ENCODE data around the gene GPN2. TPM values are rescaled to one million over a fixed set of nuclear protein-coding genes. Genes with fewer than 3 reads are reported as not detected.

Gene GPN2
- polyA plus RNA-seq, 1 donor from 2014 or later = 20.2 TPM

DNA sequence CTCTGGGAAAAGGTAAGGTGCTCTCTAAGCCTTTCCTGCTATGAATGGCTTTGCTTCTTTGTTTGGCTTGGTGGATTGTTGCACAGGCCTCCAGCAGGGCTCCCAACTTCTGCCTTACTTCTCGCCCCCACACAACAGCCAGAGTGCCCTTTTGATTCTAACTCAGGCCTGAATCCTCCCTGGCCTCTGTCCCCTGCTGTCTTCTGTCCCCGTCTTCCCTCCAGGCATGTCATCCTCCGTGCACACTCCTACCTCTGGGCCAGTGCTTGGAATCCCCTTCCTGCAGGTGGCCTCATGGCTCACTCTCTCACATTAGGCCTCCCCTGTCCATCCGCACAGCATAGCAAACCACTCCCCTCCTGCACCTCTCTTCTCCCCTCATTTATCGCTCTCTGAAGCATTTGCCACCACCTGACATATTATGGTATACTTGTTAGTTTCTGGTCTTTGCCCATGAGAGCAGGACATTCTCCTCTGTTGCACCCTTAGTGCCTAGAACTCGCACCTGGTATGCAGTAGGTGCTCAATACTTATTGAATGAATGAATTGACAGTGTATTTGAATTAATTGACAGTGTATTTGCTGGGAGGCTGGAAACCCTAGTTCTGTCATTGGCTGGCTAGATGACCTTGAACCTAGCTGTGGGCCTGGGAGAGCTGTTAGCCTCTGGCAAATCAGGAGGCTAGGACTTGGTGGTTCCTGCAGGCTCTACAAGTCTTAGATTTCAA lies 60.7 kb downstream of the GPN2 start:
- Histone ChIP-seq H3K9me3 (ENCODE audit: low read length) (no peaks in the 10 kb centered on the region), H3K9me2 (ENCODE audit: insufficient read depth, low read length) (no peaks in the 10 kb centered on the region), H3F3A (ENCODE audit: insufficient read depth, low read length, poor library complexity, severe bottlenecking) (no peaks in the 10 kb centered on the region), H3K36me3 (ENCODE audit: insufficient read depth, low read length) (no peaks in the 10 kb centered on the region), H3K4me3 (ENCODE audit: low read length) (peak overlapping the region; percentile 39), H3K27me3 (ENCODE audit: insufficient read depth, low read depth, low read length) (no peaks in the 10 kb centered on the region), H3K79me2 (replicated peaks; ENCODE audit: insufficient read depth, low read length) (peaks cover 32% of the 10 kb centered on the region), H4K20me1 (ENCODE audit: insufficient read depth) (no peaks in the 10 kb centered on the region), H3K4me2 (ENCODE audit: low read length) (no peak overlapping the region), H3K9ac (ENCODE audit: low read length) (no peak overlapping the region), H2AFZ (ENCODE audit: low read depth, low read length) (no peak overlapping the region), H3K27ac (ENCODE audit: low read length) (no peak overlapping the region)
- no peak for TF ChIP-seq RAD21 (conservative IDR thresholded peaks at IDR 0.05)
- no peak for TF ChIP-seq SMC3 (conservative IDR thresholded peaks at IDR 0.05; ENCODE audit: poor library complexity)

DNA sequence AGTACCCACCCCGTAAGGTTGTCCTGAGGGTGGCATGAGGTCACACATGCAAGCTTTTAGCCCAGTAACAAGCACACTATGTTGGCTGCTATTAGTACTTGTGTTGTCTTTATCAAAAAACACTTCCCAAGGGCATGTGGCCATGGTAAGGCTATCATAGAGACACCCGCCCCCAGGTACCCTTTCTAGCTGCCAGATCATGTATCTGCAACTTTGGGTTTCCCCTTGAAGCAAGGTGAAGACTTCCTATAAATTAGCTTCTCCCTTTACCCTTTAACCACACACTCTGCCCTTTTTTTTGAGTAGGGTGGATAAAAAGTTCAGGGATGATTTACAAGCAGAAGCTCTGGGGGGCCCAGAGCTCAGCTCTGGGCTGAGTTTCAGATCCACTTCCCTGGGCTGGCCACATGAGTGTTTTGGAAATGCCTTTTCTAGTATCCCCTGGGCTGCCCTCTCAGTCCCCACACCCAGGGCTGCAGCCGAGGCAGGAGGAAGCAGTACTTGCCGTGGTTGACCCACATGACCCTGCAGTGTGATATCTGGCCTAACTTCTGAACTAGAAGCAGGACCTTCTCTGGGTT lies 61.6 kb downstream of the GPN2 start:
- Histone ChIP-seq H2AFZ (ENCODE audit: low read depth, low read length) (no peak overlapping the region), H3K9me2 (ENCODE audit: insufficient read depth, low read length) (no peaks in the 10 kb centered on the region), H3K79me2 (replicated peaks; ENCODE audit: insufficient read depth, low read length) (peaks cover 32% of the 10 kb centered on the region), H3K27ac (ENCODE audit: low read length) (no peak overlapping the region), H3K4me2 (ENCODE audit: low read length) (no peak overlapping the region), H4K20me1 (ENCODE audit: insufficient read depth) (no peaks in the 10 kb centered on the region), H3F3A (ENCODE audit: insufficient read depth, low read length, poor library complexity, severe bottlenecking) (no peaks in the 10 kb centered on the region), H3K9ac (ENCODE audit: low read length) (no peak overlapping the region), H3K4me3 (ENCODE audit: low read length) (peak overlapping the region; percentile 39), H3K27me3 (ENCODE audit: insufficient read depth, low read depth, low read length) (no peaks in the 10 kb centered on the region), H3K9me3 (ENCODE audit: low read length) (no peaks in the 10 kb centered on the region), H3K36me3 (ENCODE audit: insufficient read depth, low read length) (no peaks in the 10 kb centered on the region)
- TF ChIP-seq SMC3 (conservative IDR thresholded peaks at IDR 0.05; ENCODE audit: poor library complexity) (no peak), RAD21 (conservative IDR thresholded peaks at IDR 0.05) (no peak)
- TF ChIP-seq, protein P1, sequence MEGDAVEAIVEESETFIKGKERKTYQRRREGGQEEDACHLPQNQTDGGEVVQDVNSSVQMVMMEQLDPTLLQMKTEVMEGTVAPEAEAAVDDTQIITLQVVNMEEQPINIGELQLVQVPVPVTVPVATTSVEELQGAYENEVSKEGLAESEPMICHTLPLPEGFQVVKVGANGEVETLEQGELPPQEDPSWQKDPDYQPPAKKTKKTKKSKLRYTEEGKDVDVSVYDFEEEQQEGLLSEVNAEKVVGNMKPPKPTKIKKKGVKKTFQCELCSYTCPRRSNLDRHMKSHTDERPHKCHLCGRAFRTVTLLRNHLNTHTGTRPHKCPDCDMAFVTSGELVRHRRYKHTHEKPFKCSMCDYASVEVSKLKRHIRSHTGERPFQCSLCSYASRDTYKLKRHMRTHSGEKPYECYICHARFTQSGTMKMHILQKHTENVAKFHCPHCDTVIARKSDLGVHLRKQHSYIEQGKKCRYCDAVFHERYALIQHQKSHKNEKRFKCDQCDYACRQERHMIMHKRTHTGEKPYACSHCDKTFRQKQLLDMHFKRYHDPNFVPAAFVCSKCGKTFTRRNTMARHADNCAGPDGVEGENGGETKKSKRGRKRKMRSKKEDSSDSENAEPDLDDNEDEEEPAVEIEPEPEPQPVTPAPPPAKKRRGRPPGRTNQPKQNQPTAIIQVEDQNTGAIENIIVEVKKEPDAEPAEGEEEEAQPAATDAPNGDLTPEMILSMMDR (IDR thresholded peaks at IDR 0.05; ENCODE audit: poor library complexity, severe bottlenecking) = no peak
- TF ChIP-seq, protein P2, sequence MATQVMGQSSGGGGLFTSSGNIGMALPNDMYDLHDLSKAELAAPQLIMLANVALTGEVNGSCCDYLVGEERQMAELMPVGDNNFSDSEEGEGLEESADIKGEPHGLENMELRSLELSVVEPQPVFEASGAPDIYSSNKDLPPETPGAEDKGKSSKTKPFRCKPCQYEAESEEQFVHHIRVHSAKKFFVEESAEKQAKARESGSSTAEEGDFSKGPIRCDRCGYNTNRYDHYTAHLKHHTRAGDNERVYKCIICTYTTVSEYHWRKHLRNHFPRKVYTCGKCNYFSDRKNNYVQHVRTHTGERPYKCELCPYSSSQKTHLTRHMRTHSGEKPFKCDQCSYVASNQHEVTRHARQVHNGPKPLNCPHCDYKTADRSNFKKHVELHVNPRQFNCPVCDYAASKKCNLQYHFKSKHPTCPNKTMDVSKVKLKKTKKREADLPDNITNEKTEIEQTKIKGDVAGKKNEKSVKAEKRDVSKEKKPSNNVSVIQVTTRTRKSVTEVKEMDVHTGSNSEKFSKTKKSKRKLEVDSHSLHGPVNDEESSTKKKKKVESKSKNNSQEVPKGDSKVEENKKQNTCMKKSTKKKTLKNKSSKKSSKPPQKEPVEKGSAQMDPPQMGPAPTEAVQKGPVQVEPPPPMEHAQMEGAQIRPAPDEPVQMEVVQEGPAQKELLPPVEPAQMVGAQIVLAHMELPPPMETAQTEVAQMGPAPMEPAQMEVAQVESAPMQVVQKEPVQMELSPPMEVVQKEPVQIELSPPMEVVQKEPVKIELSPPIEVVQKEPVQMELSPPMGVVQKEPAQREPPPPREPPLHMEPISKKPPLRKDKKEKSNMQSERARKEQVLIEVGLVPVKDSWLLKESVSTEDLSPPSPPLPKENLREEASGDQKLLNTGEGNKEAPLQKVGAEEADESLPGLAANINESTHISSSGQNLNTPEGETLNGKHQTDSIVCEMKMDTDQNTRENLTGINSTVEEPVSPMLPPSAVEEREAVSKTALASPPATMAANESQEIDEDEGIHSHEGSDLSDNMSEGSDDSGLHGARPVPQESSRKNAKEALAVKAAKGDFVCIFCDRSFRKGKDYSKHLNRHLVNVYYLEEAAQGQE (IDR thresholded peaks at IDR 0.05; ENCODE audit: borderline replicate concordance) = no peak

DNA sequence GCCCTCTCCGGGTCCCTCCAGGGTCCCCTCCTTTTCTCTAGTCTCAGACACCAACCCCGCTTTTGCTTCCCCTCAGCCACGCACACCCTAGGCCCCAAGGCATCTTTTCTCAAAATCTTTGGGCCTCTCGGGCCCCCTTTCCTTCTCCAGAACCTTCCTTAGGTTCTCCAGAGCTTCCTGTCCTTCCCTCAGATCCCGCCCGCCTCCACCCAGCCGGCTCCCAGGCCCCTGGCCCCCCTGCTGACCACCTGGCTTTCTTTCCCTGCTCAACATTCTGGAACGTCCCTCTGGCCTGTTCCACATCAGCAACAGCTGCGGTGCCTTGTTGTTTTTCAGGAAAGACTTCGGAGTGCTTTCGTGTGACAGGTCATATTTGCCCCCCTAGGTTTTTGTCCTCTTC lies 62.4 kb downstream of the GPN2 start:
- H3K9me2 ChIP-seq (ENCODE audit: insufficient read depth, low read length) = no peaks in the 10 kb centered on the region
- peaks cover 32% of the 10 kb centered on the region for H3K79me2 ChIP-seq (replicated peaks; ENCODE audit: insufficient read depth, low read length)
- TF ChIP-seq EP300 (conservative IDR thresholded peaks at IDR 0.05; ENCODE audit: poor library complexity, severe bottlenecking) = no peak
- no peaks in the 10 kb centered on the region for H3F3A ChIP-seq (ENCODE audit: insufficient read depth, low read length, poor library complexity, severe bottlenecking)
- H3K4me3 ChIP-seq (ENCODE audit: low read length) = peak overlapping the region; percentile 78
- no peak overlapping the region for H3K27ac ChIP-seq (ENCODE audit: low read length)
- H3K27me3 ChIP-seq (ENCODE audit: insufficient read depth, low read depth, low read length) = no peaks in the 10 kb centered on the region
- no peaks in the 10 kb centered on the region for H4K20me1 ChIP-seq (ENCODE audit: insufficient read depth)
- no peaks in the 10 kb centered on the region for H3K36me3 ChIP-seq (ENCODE audit: insufficient read depth, low read length)
- H3K4me2 ChIP-seq (ENCODE audit: low read length) = peak overlapping the region; percentile 65
- H3K9ac ChIP-seq (ENCODE audit: low read length) = peak overlapping the region; percentile 82
- peak overlapping the region; percentile 21 for H2AFZ ChIP-seq (ENCODE audit: low read depth, low read length)
- H3K9me3 ChIP-seq (ENCODE audit: low read length) = no peaks in the 10 kb centered on the region
